Activated B cell treated with CpG ODN at 0.5 μM for 24 hours (primary cell): ENCODE measurements around the gene ENPP7. TPM values are rescaled to one million over a fixed set of nuclear protein-coding genes. Genes with fewer than 3 reads are reported as not detected.

Experiments
- ATAC-seq: fragments of 200-7000 bp; cut with Tn5 transposase; one replicate; pipeline ENCODE4 v1.10.0; 2021; ENCODE audit warnings: low read depth, mild to moderate bottlenecking, moderate library complexity
- CTCF ChIA-PET: fragments of 350-600 bp; sonication (Branson Sonifier 250); formaldehyde crosslinking; loops from one replicate; lab custom pipeline; 2021; ENCODE audit warnings: antibody characterized with exemption; lab: Charles Lee
- POLR2A ChIA-PET: fragments of 350-600 bp; sonication (Branson Sonifier 250); formaldehyde crosslinking; loops from one replicate; lab custom pipeline; 2021; ENCODE audit warnings: antibody characterized with exemption; lab: Charles Lee
- DNase-seq: peaks from one replicate; pipeline ENCODE4 v3.0.0; 2022
- H3K27ac Mint-ChIP-seq: one replicate; pipeline ENCODE4 v1.8.0; 2020; ENCODE audit warnings: mixed read lengths
- H3K27me3 Mint-ChIP-seq: one replicate; pipeline ENCODE4 v1.8.0; 2021; ENCODE audit warnings: mixed read lengths
- H3K36me3 Mint-ChIP-seq: one replicate; pipeline ENCODE4 v1.8.0; 2021; ENCODE audit warnings: low read depth, mixed read lengths
- H3K4me1 Mint-ChIP-seq: one replicate; pipeline ENCODE4 v1.8.0; 2021; ENCODE audit warnings: mixed read lengths
- H3K4me3 Mint-ChIP-seq: one replicate; pipeline ENCODE4 v1.8.0; 2020; ENCODE audit warnings: mild to moderate bottlenecking, mixed read lengths
- H3K9me3 Mint-ChIP-seq: one replicate; pipeline ENCODE4 v1.8.0; 2020; ENCODE audit warnings: mixed read lengths
- intact Hi-C: fragments of 100-400 bp; cut with micrococcal nuclease; formaldehyde crosslinking; loops from one replicate; pipeline ENCODE4 v1.15.1; 2024
- total RNA-seq: library from RNA; stranded (reverse); gene quantifications from 2 replicates; pipeline ENCODE4 v1.2.3, GENCODE V29; 2022
- TF ChIP-seq, protein P1 (sequence below): fragments of 200-600 bp; IDR thresholded peaks from one replicate; pipeline ENCODE4 v1.8.0; 2022; ENCODE audit warnings: antibody characterized with exemption, mild to moderate bottlenecking

The ENPP7 gene
- total RNA-seq, 1 donor from 2014 or later, result 1.5 TPM

DNA sequence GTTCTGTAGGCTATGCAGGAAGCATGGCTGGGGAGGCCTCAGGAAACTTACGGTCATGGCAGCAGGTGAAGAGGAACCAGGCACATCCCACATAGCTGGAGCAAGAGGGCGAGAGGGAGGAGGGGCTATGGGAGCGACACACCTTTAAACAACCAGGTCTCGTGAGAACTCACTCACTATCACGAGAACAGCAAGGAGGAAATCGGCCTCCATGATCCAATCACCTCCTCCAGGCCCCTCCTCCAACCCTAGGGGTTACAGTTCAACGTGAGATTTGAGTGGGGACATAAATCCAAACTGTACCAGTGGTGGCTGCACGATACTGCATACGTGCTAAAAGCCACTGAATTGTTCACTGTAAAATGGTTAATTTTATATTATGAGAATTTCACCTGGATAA lies 26.1 kb upstream of the ENPP7 start:
- intact Hi-C loops, result no loop called here
- CTCF ChIA-PET, result no interaction called here
- no peaks in the 10 kb centered on the region for H3K9me3 Mint-ChIP-seq
- TF ChIP-seq, protein P1, sequence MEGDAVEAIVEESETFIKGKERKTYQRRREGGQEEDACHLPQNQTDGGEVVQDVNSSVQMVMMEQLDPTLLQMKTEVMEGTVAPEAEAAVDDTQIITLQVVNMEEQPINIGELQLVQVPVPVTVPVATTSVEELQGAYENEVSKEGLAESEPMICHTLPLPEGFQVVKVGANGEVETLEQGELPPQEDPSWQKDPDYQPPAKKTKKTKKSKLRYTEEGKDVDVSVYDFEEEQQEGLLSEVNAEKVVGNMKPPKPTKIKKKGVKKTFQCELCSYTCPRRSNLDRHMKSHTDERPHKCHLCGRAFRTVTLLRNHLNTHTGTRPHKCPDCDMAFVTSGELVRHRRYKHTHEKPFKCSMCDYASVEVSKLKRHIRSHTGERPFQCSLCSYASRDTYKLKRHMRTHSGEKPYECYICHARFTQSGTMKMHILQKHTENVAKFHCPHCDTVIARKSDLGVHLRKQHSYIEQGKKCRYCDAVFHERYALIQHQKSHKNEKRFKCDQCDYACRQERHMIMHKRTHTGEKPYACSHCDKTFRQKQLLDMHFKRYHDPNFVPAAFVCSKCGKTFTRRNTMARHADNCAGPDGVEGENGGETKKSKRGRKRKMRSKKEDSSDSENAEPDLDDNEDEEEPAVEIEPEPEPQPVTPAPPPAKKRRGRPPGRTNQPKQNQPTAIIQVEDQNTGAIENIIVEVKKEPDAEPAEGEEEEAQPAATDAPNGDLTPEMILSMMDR, result no peak
- no peak for ATAC-seq
- H3K27ac Mint-ChIP-seq, result no peak overlapping the region
- no peaks in the 10 kb centered on the region for H3K36me3 Mint-ChIP-seq
- H3K4me1 Mint-ChIP-seq, result peaks cover 6% of the 10 kb centered on the region
- H3K4me3 Mint-ChIP-seq, result no peak overlapping the region
- H3K27me3 Mint-ChIP-seq, result peaks cover 2% of the 10 kb centered on the region
- DNase-seq, result no peak
- POLR2A ChIA-PET, result no interaction called here

DNA sequence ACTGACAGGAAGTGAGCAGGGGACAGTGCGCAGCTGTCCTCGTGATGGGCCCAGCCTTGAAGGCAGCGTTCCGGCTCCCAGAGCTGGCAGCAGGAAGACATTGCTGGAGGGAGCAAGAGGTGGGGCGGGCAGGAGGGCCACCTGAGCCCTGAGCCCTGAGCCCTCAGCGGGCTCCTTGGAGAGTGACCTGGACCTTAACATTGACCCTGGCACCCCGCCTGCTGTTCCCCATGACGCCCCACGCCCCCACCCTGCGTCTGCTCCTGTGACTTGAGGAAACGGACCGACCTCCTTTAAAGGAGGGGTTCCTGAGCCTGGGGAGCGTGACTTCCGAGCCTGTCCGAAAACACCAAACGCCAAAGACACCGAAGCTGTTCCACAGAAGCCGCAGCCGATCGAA lies 25.1 kb upstream of the ENPP7 start:
- TF ChIP-seq, protein P1, result no peak
- no peak for ATAC-seq
- CTCF ChIA-PET, result no interaction called here
- no peak for DNase-seq
- Mint-ChIP-seq H3K9me3 (no peaks in the 10 kb centered on the region), H3K27ac (no peak overlapping the region), H3K4me3 (no peak overlapping the region), H3K27me3 (no peaks in the 10 kb centered on the region), H3K4me1 (peaks cover 6% of the 10 kb centered on the region), H3K36me3 (no peaks in the 10 kb centered on the region)
- POLR2A ChIA-PET, result no interaction called here
- intact Hi-C loops, result no loop called here

DNA sequence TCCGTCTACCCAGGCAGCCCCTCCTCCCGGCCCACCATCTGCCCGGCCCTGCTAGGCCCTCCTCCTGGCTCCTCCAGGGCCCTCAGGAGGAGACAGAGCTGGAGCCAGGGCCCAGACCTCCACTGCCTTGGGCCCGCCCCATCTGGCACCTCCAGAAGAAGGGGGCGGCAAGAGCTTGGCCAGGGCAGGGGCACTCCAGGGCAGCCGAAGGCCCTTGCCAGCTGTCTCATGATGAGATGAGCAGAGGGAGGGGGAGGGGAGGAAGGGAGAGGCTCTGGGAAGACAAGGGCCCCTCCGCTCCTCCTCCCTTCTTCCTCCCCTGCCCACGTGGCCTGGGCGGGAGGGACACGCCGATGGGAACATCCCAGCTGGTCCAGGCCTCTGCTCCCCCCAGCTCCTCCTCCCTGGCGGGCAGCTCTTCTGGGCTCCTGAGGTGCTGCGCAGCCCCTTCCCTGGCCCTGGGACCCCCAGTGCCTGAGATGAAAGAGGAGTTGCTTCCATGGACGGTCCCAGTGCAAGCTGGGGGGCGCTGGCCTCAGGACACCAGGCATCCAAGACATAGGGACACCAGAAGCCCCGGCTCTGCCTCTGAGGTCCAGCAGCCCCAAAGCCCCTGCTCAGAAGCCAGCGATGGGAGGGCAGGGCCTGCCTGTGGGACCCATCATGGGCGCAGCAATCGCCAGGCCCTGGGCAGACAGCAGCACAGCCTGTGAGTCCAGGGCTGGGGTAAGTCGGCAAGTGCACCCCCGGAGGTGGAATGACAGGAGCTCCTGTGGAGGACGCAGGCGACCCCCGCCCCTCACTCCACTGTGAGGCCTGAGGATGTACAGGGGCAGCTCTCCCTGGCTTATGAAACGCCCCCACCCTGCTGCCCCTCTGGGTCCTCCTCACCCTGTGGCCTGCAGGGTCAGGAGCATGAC lies 23.6 kb upstream of the ENPP7 start:
- TF ChIP-seq, protein P1, result no peak
- ChIA-PET CTCF (no interaction called here), POLR2A (no interaction called here)
- Mint-ChIP-seq H3K27ac (no peak overlapping the region), H3K9me3 (no peaks in the 10 kb centered on the region), H3K4me1 (peaks cover 6% of the 10 kb centered on the region), H3K27me3 (peaks cover 7% of the 10 kb centered on the region), H3K4me3 (peak overlapping the region; percentile 11), H3K36me3 (no peaks in the 10 kb centered on the region)
- DNase-seq, result no peak
- intact Hi-C loops, result no loop called here
- no peak for ATAC-seq

DNA sequence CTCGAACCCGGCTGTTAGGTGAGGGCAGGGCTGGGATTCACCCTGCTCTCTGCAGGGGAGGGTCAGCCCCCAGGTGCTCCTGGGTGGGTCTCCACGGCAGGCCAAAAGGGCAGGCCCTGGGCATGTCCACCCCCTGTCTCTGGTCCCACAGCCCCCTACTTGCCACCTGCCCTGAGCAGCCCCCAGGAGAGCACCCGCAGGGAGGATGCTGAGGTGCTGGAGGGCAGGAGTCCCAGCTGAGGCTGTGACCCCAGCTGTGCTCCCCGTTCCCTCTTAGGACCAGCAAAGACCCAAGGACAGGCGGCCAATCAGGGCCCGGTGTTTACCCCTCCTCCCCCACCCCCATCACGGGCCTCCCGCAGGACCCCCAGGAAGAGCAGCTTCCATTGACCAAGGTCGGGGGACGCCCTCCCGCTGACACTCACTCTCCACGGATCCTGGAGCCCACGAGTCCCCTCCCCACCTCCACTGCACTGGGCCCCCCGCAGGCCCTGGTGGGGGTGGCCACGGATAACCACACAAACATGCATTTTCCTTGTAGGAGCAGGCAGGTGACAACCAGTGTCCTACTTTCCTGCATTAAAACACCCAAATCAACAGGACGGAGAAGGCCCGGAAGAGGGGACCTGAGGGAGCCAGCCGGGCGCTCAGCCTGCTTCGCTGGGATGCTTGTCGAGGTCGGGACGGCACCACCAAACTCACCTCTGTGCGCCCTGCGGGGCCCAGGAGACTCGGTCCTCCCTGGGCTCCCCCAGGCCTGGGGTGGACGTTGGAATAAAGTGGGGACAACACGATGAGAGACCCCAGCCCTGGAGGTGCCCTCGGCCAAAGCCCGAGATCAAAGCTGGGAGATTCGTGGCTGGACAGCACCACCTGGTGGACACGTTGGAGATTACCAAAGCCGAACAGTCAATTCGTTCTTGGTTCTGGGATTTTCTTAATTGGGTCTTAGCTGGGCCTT lies 22.5 kb upstream of the ENPP7 start:
- no peaks in the 10 kb centered on the region for H3K9me3 Mint-ChIP-seq
- no peaks in the 10 kb centered on the region for H3K36me3 Mint-ChIP-seq
- TF ChIP-seq, protein P1, result no peak
- CTCF ChIA-PET, result interaction anchor here (0.7 to 1.4 kb wide), 4 partner anchors 9 to 24 kb away, joined by 3 to 5 read pairs (median 4); no protein-coding TSS in a partner anchor
- ATAC-seq (peak; percentile 64), DNase-seq (peak; percentile 61)
- intact Hi-C loops, result loop anchor here (2.0 kb wide), 1 partner anchor 621 kb away; no protein-coding TSS in a partner anchor
- peaks cover 7% of the 10 kb centered on the region for H3K27me3 Mint-ChIP-seq
- POLR2A ChIA-PET, result no interaction called here
- H3K27ac Mint-ChIP-seq, result no peak overlapping the region
- H3K4me3 Mint-ChIP-seq, result peak overlapping the region; percentile 66
- H3K4me1 Mint-ChIP-seq, result peaks cover 6% of the 10 kb centered on the region
